ENCODE measurements around the gene FIGLA. TPM values are rescaled to one million over a fixed set of nuclear protein-coding genes. Genes with fewer than 3 reads are reported as not detected.

Gene FIGLA
- total RNA-seq, 4 donors from 2014 or later, result not detected

- no peak for TF ChIP-seq POLR2A (IDR thresholded peaks at IDR 0.05)
- TF ChIP-seq, protein P1, sequence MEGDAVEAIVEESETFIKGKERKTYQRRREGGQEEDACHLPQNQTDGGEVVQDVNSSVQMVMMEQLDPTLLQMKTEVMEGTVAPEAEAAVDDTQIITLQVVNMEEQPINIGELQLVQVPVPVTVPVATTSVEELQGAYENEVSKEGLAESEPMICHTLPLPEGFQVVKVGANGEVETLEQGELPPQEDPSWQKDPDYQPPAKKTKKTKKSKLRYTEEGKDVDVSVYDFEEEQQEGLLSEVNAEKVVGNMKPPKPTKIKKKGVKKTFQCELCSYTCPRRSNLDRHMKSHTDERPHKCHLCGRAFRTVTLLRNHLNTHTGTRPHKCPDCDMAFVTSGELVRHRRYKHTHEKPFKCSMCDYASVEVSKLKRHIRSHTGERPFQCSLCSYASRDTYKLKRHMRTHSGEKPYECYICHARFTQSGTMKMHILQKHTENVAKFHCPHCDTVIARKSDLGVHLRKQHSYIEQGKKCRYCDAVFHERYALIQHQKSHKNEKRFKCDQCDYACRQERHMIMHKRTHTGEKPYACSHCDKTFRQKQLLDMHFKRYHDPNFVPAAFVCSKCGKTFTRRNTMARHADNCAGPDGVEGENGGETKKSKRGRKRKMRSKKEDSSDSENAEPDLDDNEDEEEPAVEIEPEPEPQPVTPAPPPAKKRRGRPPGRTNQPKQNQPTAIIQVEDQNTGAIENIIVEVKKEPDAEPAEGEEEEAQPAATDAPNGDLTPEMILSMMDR (IDR thresholded peaks at IDR 0.05), result no peak
- H3K27ac ChIP-seq, result no peak overlapping the region
- intact Hi-C loops (cut with DNase I; ENCODE audit: low total_unique reads), result no loop called here
- no peak overlapping the region for H3K4me3 ChIP-seq
- peaks cover 0 to 14% of the 10 kb centered on the region in 2 donors for H3K27me3 ChIP-seq
- H3K9me3 ChIP-seq, result no peaks in the 10 kb centered on the region
- H3K36me3 ChIP-seq, result no peaks in the 10 kb centered on the region
- peaks cover 0 to 13% of the 10 kb centered on the region in 2 donors for H3K4me1 ChIP-seq
- DNase-seq, result no peak
Observed at GRCh38 chr2:70768590-70769085, 21.8 kb downstream of the FIGLA start.

DNA sequence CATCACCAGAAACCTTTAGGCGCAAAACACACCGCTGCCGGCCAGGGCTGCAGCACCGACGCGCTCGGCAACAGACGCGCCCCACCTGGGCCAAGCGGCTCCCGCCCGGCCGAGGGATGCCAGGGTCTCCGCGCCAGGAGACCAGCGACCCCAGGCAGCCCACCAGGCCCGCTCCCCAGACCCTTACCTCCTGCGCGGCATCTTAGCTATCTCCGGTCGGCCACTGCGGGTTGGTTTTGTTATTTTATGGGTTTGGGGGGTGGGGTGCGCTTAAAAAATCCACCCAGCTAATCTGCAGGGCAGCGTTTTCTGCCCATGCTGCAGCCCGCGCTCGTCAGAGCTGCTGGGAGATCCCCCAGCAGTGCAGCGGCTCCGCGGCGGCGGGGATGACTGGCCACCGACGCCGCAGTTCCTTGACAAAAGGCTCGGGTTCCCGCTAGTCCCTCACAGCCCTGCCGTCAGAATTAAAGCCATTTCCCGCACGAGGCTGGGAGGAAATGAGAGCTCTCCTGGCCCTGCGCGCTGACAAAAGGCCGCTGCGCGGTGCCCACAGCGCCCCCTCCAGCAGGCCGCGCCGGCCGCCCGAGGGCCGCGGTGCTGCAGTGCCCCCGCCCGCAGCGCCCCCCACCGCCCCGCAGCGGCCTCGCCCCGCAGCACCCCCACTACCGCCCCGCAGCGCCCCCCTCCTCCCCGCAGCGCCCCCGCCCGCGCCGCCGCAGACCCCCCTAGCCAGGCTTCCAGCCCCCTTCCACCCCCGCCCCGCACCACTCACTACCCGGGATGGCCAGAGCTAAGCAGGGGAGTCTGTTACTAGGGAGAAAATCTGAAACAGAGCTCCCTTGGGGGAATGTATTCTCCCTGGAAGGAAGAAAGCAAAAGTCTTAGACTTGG, 22.5 kb downstream of the FIGLA start, which contains the start of gene ADD2:
TSS of gene ADD2 (minus strand) at position 502 of the 891 bp plus-strand sequence. CDS start 61,792 bp downstream, outside the sequence.
- intact Hi-C loops (cut with DNase I; ENCODE audit: low total_unique reads), result no loop called here
- Histone ChIP-seq H3K27ac (no peak within 1 kb of the TSS), H3K36me3 (no peaks in the 10 kb centered on the region), H3K4me3 (peak within 1 kb of the TSS; percentile 21 to 29), H3K4me1 (peaks cover 0 to 13% of the 10 kb centered on the region in 2 donors), H3K9me3 (no peaks in the 10 kb centered on the region), H3K27me3 (peaks cover 0 to 14% of the 10 kb centered on the region in 2 donors)
- no peak for DNase-seq
- TF ChIP-seq, protein P1 (IDR thresholded peaks at IDR 0.05), result peak in 1 of 4 experiments; percentile 19
- TF ChIP-seq POLR2A (IDR thresholded peaks at IDR 0.05), result no peak

- intact Hi-C loops (cut with DNase I; ENCODE audit: low total_unique reads), result no loop called here
- Histone ChIP-seq H3K9me3 (no peaks in the 10 kb centered on the region), H3K4me3 (peak overlapping the region; percentile 21 to 29), H3K4me1 (peaks cover 0 to 13% of the 10 kb centered on the region in 2 donors), H3K27me3 (peaks cover 0 to 14% of the 10 kb centered on the region in 2 donors), H3K36me3 (no peaks in the 10 kb centered on the region), H3K27ac (no peak overlapping the region)
- DNase-seq, result no peak
- TF ChIP-seq, protein P1 (IDR thresholded peaks at IDR 0.05), result no peak
- no peak for TF ChIP-seq POLR2A (IDR thresholded peaks at IDR 0.05)
Observed at GRCh38 chr2:70767079-70767698, 23.3 kb downstream of the FIGLA start.

DNA sequence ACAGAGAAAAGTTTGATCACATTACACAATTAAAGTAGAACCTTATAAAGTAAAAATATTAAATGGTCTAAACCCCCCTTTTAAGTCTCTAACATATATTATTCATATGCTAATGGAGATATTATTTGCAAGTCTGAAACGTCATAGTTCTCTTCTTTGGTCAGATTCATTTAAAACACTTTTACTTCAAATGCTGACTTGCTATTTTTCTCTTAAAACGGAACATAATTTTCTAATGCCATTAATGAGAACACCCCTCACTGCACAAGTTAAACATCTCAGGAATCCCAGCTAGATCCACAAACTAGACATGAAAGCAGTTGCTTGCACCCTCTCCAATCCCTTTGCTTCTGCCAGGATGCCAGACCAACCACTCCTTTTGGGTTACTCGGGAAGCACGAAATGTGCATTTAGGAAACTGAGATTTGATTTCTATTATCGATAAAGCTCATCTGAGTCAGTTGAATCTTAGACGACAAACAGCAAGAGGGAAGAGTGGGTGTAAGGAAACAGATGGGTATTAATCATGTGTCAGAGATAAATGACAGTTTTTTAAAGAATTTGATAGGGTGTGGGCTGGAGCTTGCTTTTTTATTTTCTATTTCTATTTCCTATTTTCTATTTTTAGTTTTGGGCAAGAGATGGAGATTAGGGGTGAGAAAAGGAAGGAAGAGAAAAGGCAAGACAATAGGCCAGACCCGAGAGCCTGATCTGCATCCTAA, 23.9 kb downstream of the FIGLA start:
- no peak overlapping the region for H3K27ac ChIP-seq
- DNase-seq, result no peak
- H3K4me3 ChIP-seq, result no peak overlapping the region
- no peaks in the 10 kb centered on the region for H3K9me3 ChIP-seq
- peaks cover 0 to 14% of the 10 kb centered on the region in 2 donors for H3K27me3 ChIP-seq
- H3K4me1 ChIP-seq, result peaks cover 0 to 13% of the 10 kb centered on the region in 2 donors
- H3K36me3 ChIP-seq, result no peaks in the 10 kb centered on the region
- intact Hi-C loops (cut with DNase I; ENCODE audit: low total_unique reads), result no loop called here
- TF ChIP-seq, protein P1 (IDR thresholded peaks at IDR 0.05), result no peak
- TF ChIP-seq POLR2A (IDR thresholded peaks at IDR 0.05), result no peak
